ENCODE results near the gene SWT1. TPM values are rescaled to one million over a fixed set of nuclear protein-coding genes. Genes with fewer than 3 reads are reported as not detected.

Gene SWT1
- total RNA-seq, 1 experiment from 2014 or later: 2.1 TPM

DNA sequence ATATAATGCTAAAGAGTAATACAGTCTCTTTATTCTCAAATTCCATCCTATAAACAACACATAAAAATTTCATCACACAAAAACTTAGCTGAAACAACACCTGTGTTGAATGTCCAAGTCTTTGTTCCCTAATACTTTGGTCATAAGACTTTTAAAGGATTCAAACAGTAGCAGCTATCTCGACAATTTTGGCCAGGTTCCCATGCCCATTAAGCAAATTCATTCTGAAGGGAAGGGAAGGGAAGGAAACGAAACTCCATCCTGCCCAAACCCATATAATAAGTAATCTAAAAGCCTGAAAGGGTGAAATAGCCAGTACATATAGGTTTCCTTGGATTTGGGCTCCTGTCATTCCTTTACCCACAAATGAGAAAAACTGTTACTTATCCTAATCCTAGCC is 152.6 kb downstream of the SWT1 start:
- Histone ChIP-seq H3K4me1 (ENCODE audit: control insufficient read depth, insufficient read depth, low read length) (peaks cover 14% of the 10 kb centered on the region), H3K36me3 (ENCODE audit: control insufficient read depth, insufficient read depth, low read length) (peaks cover 42% of the 10 kb centered on the region), H3K27ac (ENCODE audit: low read length) (no peak overlapping the region), H3K27me3 (ENCODE audit: control insufficient read depth, insufficient read depth, low read length) (no peaks in the 10 kb centered on the region), H3K9me3 (ENCODE audit: control insufficient read depth, insufficient read depth, low read depth, low read length) (no peaks in the 10 kb centered on the region), H3K4me3 (ENCODE audit: low read depth in 2 of 2, low read length in 2 of 2) (no peak overlapping the region)
- no TSS peak for BruUV-seq (replicated peaks)
- ATAC-seq (no peak), DNase-seq (ENCODE audit: low read depth, low spot score) (no peak)
- CTCF ChIA-PET: no interaction called here
- in situ Hi-C loops (cut with HindIII; ENCODE audit: low pct_unique_long_range_greater_than_20kb, low sequenced_read_pairs): no loop called here
- POLR2A ChIA-PET: no interaction called here
- TF ChIP-seq, protein P1, sequence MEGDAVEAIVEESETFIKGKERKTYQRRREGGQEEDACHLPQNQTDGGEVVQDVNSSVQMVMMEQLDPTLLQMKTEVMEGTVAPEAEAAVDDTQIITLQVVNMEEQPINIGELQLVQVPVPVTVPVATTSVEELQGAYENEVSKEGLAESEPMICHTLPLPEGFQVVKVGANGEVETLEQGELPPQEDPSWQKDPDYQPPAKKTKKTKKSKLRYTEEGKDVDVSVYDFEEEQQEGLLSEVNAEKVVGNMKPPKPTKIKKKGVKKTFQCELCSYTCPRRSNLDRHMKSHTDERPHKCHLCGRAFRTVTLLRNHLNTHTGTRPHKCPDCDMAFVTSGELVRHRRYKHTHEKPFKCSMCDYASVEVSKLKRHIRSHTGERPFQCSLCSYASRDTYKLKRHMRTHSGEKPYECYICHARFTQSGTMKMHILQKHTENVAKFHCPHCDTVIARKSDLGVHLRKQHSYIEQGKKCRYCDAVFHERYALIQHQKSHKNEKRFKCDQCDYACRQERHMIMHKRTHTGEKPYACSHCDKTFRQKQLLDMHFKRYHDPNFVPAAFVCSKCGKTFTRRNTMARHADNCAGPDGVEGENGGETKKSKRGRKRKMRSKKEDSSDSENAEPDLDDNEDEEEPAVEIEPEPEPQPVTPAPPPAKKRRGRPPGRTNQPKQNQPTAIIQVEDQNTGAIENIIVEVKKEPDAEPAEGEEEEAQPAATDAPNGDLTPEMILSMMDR (IDR thresholded peaks at IDR 0.05): no peak
- TF ChIP-seq, protein P2, sequence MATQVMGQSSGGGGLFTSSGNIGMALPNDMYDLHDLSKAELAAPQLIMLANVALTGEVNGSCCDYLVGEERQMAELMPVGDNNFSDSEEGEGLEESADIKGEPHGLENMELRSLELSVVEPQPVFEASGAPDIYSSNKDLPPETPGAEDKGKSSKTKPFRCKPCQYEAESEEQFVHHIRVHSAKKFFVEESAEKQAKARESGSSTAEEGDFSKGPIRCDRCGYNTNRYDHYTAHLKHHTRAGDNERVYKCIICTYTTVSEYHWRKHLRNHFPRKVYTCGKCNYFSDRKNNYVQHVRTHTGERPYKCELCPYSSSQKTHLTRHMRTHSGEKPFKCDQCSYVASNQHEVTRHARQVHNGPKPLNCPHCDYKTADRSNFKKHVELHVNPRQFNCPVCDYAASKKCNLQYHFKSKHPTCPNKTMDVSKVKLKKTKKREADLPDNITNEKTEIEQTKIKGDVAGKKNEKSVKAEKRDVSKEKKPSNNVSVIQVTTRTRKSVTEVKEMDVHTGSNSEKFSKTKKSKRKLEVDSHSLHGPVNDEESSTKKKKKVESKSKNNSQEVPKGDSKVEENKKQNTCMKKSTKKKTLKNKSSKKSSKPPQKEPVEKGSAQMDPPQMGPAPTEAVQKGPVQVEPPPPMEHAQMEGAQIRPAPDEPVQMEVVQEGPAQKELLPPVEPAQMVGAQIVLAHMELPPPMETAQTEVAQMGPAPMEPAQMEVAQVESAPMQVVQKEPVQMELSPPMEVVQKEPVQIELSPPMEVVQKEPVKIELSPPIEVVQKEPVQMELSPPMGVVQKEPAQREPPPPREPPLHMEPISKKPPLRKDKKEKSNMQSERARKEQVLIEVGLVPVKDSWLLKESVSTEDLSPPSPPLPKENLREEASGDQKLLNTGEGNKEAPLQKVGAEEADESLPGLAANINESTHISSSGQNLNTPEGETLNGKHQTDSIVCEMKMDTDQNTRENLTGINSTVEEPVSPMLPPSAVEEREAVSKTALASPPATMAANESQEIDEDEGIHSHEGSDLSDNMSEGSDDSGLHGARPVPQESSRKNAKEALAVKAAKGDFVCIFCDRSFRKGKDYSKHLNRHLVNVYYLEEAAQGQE (IDR thresholded peaks at IDR 0.05; ENCODE audit: insufficient read depth in 1 of 2, low read depth in 2 of 2, low read length in 1 of 2): no peak
- TF ChIP-seq TCF7L2 (IDR thresholded peaks at IDR 0.05; ENCODE audit: low read depth, low read length) (no peak), SIN3A (IDR thresholded peaks at IDR 0.05; ENCODE audit: borderline replicate concordance, insufficient read depth, low read depth, low read length) (no peak), POLR2AphosphoS5 (IDR thresholded peaks at IDR 0.05; ENCODE audit: low read depth, low read length) (no peak)
- intact Hi-C loops (cut with micrococcal nuclease; ENCODE audit: unreplicated experiment): no loop called here

DNA sequence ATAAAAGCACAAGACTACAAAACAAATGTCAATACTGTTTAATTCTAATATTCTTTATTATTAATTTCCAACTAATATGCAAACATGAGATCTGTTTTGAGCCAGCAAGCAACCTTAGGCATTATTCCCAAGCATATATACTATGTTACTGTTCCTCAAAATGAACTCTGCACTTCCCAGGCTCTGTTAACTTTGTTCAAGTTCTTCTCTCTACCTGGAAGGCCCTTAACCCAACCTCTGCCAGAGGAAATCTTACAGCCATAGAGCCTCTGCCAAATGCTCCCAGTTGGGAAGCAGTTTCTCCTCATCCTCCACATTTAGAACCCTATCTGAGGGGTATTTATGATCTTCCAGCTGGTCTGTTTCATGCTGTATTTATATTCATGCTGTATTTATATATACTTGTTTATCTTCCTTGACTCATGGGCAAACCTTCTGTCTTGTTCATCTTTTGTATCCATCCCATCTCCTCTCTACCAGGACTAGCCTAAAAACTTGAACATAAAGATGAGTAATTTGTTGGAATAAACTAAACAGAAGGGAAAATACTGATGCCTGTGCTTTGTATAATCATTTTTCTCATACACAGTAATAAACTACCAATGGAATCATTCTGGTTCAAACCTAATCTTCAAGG is 154.7 kb downstream of the SWT1 start:
- intact Hi-C loops (cut with micrococcal nuclease; ENCODE audit: unreplicated experiment): loop anchor here (10.0 kb wide), 2 partner anchors 163 to 283 kb away; no protein-coding TSS in a partner anchor
- ChIA-PET POLR2A (no interaction called here), CTCF (no interaction called here)
- TF ChIP-seq, protein P2 (IDR thresholded peaks at IDR 0.05; ENCODE audit: insufficient read depth in 1 of 2, low read depth in 2 of 2, low read length in 1 of 2): no peak
- TF ChIP-seq, protein P1 (IDR thresholded peaks at IDR 0.05): no peak
- TF ChIP-seq POLR2AphosphoS5 (IDR thresholded peaks at IDR 0.05; ENCODE audit: low read depth, low read length) (no peak), SIN3A (IDR thresholded peaks at IDR 0.05; ENCODE audit: borderline replicate concordance, insufficient read depth, low read depth, low read length) (no peak), TCF7L2 (IDR thresholded peaks at IDR 0.05; ENCODE audit: low read depth, low read length) (no peak)
- Histone ChIP-seq H3K4me1 (ENCODE audit: control insufficient read depth, insufficient read depth, low read length) (peaks cover 14% of the 10 kb centered on the region), H3K27me3 (ENCODE audit: control insufficient read depth, insufficient read depth, low read length) (no peaks in the 10 kb centered on the region), H3K36me3 (ENCODE audit: control insufficient read depth, insufficient read depth, low read length) (peaks cover 26% of the 10 kb centered on the region), H3K9me3 (ENCODE audit: control insufficient read depth, insufficient read depth, low read depth, low read length) (no peaks in the 10 kb centered on the region), H3K27ac (ENCODE audit: low read length) (no peak overlapping the region), H3K4me3 (ENCODE audit: low read depth in 2 of 2, low read length in 2 of 2) (no peak overlapping the region)
- BruUV-seq (replicated peaks): no TSS peak
- no peak for DNase-seq (ENCODE audit: low read depth, low spot score)
- ATAC-seq: no peak
- in situ Hi-C loops (cut with HindIII; ENCODE audit: low pct_unique_long_range_greater_than_20kb, low sequenced_read_pairs): no loop called here

Measured in Panc1 (cell line).